ENCODE results near the gene ERP27. TPM values are rescaled to one million over a fixed set of nuclear protein-coding genes. Genes with fewer than 3 reads are reported as not detected.

ERP27 gene
- polyA plus RNA-seq, 1 donor (not counting 4 experiments of a cell fraction or from before 2014, with no cell fraction given): 0.18 TPM

- dilution Hi-C loops (cut with MboI; ENCODE audit: extremely low pct_ligation_motif_present, low sequenced_read_pairs): no loop called here
- peaks cover 8% of the 10 kb centered on the region for H3K79me2 ChIP-seq (ENCODE audit: control insufficient read depth, insufficient read depth, low read length)
- H3K9me3 ChIP-seq (ENCODE audit: control insufficient read depth, low read depth, low read length): no peaks in the 10 kb centered on the region
- no peaks in the 10 kb centered on the region for H3K9me1 ChIP-seq (ENCODE audit: control insufficient read depth, extremely low read depth, insufficient read depth, low read length)
- H3K4me1 ChIP-seq (ENCODE audit: control insufficient read depth, extremely low read depth, insufficient read depth, low read length): peaks cover 31% of the 10 kb centered on the region
- H3K27ac ChIP-seq (ENCODE audit: control insufficient read depth, insufficient read depth, low read length): peak overlapping the region; percentile 70
- H3K4me3 ChIP-seq (ENCODE audit: control insufficient read depth in 2 of 3, extremely low read depth in 1 of 3, insufficient read depth in 2 of 3, low read depth in 1 of 3, low read length in 3 of 3): no peak overlapping the region
- peak; percentile 70 for DNase-seq (ENCODE audit: low read depth, low spot score)
- no peaks in the 10 kb centered on the region for H4K20me1 ChIP-seq (ENCODE audit: control insufficient read depth, extremely low read depth, insufficient read depth, low read length)
- H3K4me2 ChIP-seq (ENCODE audit: control insufficient read depth, extremely low read depth, insufficient read depth, low read depth, low read length): peak overlapping the region; percentile 57
- no peak for TF ChIP-seq CTCF (optimal IDR thresholded peaks at IDR 0.05 in 1 of 3, IDR thresholded peaks at IDR 0.05 in 1 of 3, conservative IDR thresholded peaks at IDR 0.05 in 1 of 3; ENCODE audit: extremely low read depth in 1 of 3, insufficient read depth in 2 of 3, low read length in 3 of 3)
- no peak for TF ChIP-seq EZH2 (IDR thresholded peaks at IDR 0.05; ENCODE audit: low read length)
- peaks cover 0 to 5% of the 10 kb centered on the region in 2 experiments for H3K36me3 ChIP-seq (ENCODE audit: control insufficient read depth in 2 of 2, extremely low read depth in 1 of 2, insufficient read depth in 2 of 2, low read length in 2 of 2)
- no peak overlapping the region for H2AFZ ChIP-seq (ENCODE audit: control insufficient read depth, low read length)
- peak; percentile 96 for FAIRE-seq
- no peaks in the 10 kb centered on the region for H3K27me3 ChIP-seq (ENCODE audit: control insufficient read depth, extremely low read depth, insufficient read depth, low read length)
- H3K9ac ChIP-seq (ENCODE audit: control insufficient read depth, extremely low read depth, insufficient read depth, low read length): peak overlapping the region; percentile 5
Measured at GRCh38 chr12:14952299-14952921, 14.1 kb upstream of the ERP27 start.

GRCh38 chr12:14951851-14952250 lies 13.5 kb upstream of the ERP27 start:
- H3K79me2 ChIP-seq (ENCODE audit: control insufficient read depth, insufficient read depth, low read length): peaks cover 8% of the 10 kb centered on the region
- peaks cover 0 to 5% of the 10 kb centered on the region in 2 experiments for H3K36me3 ChIP-seq (ENCODE audit: control insufficient read depth in 2 of 2, extremely low read depth in 1 of 2, insufficient read depth in 2 of 2, low read length in 2 of 2)
- FAIRE-seq (no peak), DNase-seq (ENCODE audit: low read depth, low spot score) (no peak)
- H3K4me2 ChIP-seq (ENCODE audit: control insufficient read depth, extremely low read depth, insufficient read depth, low read depth, low read length): peak overlapping the region; percentile 57
- H3K9me3 ChIP-seq (ENCODE audit: control insufficient read depth, low read depth, low read length): no peaks in the 10 kb centered on the region
- peak overlapping the region; percentile 70 for H3K27ac ChIP-seq (ENCODE audit: control insufficient read depth, insufficient read depth, low read length)
- H3K9me1 ChIP-seq (ENCODE audit: control insufficient read depth, extremely low read depth, insufficient read depth, low read length): no peaks in the 10 kb centered on the region
- H3K9ac ChIP-seq (ENCODE audit: control insufficient read depth, extremely low read depth, insufficient read depth, low read length): peak overlapping the region; percentile 36
- peak overlapping the region; percentile 14 for H2AFZ ChIP-seq (ENCODE audit: control insufficient read depth, low read length)
- H3K27me3 ChIP-seq (ENCODE audit: control insufficient read depth, extremely low read depth, insufficient read depth, low read length): no peaks in the 10 kb centered on the region
- dilution Hi-C loops (cut with MboI; ENCODE audit: extremely low pct_ligation_motif_present, low sequenced_read_pairs): no loop called here
- TF ChIP-seq CTCF (optimal IDR thresholded peaks at IDR 0.05 in 1 of 3, IDR thresholded peaks at IDR 0.05 in 1 of 3, conservative IDR thresholded peaks at IDR 0.05 in 1 of 3; ENCODE audit: extremely low read depth in 1 of 3, insufficient read depth in 2 of 3, low read length in 3 of 3) (no peak), EZH2 (IDR thresholded peaks at IDR 0.05; ENCODE audit: low read length) (no peak)
- H3K4me3 ChIP-seq (ENCODE audit: control insufficient read depth in 2 of 3, extremely low read depth in 1 of 3, insufficient read depth in 2 of 3, low read depth in 1 of 3, low read length in 3 of 3): no peak overlapping the region
- no peaks in the 10 kb centered on the region for H4K20me1 ChIP-seq (ENCODE audit: control insufficient read depth, extremely low read depth, insufficient read depth, low read length)
- peaks cover 31% of the 10 kb centered on the region for H3K4me1 ChIP-seq (ENCODE audit: control insufficient read depth, extremely low read depth, insufficient read depth, low read length)

Measured in keratinocyte (primary cell).